ENCODE measurements around the gene NRXN2.

NRXN2 gene

GRCh38 chr11:64643256-64643881, 79.6 kb downstream of the NRXN2 start:
- DNase-seq = no peak

DNA sequence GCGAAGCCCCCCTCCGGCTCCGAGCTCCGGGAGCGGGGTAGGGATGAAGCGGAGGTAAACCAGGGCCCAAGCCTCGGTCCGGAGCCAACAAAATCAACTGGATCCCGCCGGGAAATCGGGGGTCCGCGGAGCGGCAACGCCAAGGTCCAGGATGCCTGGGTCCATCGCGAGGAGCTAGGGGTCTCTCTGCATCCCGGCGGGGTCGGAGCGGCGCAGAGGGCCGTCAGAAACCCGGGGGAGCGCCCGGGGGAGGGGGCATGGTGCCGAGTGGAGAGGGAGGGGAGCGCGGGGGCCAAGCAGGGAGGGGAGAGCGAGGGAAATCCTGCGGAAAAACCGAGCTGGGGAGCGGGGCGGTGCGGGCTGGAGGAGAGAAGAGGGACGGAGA, 80.1 kb downstream of the NRXN2 start:
- DNase-seq = no peak

DNA sequence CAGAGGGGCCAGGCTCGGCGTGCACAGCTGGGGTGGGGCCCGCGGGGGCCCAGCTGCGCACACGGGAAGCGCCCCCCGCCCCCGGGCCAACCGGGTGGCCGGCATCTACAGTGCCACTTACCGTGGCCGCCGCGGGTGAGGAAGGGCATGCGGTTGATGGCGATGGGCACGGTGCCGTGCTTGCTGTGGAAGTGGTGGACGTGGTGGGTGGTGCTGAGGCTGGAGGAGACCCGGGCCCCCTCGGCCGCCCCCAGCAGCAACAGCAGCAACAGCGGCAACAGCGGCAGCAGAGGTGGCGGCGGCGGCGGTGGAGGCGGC, 80.6 kb downstream of the NRXN2 start:
- DNase-seq = no peak

DNA sequence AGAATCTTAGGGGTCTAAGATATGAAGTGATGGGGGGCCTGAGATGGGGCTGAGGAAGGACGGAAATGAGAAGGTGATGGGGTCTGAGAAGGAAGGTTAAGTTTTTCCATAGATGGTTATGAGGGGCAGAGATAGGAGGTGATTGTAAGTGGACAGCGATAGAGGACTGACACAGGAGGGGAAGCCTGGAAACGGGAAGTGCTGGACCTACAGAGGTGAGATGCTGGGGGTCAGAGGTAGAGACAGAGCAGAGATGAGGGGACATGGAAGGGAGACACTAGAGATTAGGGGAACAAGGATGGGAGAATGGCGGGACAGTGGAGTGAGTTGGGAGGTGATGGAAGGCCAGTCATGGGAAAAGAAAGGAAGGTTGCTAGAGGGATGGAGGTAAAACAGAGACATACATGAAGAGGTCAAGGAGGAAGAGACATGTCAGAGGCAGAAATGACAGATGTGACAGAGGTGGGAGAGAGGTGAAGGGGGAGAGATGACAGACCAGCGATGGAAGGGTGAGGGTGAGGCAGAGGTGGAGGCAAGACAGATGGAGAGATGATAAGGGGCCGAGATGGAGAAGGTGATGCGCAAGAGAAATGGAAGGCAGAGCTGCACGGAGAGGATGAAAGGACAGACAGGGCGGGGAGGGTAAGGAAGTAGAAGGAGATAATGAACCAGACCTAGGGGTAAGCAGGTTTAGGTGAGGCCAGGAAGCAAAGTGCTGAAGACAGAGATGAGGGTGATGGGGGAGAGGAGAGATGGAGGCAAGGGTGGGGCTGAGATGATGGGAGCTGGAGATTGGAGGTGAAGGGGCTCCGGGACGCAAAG, 81.2 kb downstream of the NRXN2 start:
- DNase-seq = no peak

DNA sequence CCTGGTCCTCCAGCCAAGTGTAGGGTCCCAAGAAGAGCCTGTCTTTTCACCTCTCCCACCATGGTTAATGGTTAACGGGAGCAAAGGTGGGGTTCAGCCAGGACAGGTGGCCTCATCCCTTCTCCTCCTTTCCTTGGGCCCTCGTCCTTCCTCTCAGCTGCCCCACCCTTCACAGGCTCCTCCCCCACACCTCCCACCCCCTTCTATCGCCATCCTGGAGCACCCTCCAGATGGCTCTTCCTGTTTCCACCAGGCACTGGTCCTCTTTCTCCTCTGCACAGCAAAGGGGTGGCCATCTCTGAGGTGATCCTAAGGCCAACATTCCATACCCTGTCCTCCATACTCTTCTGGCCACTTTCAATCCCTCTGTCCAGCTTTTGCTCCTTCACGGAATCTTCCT, 83.1 kb downstream of the NRXN2 start:
- no peak for DNase-seq

DNA sequence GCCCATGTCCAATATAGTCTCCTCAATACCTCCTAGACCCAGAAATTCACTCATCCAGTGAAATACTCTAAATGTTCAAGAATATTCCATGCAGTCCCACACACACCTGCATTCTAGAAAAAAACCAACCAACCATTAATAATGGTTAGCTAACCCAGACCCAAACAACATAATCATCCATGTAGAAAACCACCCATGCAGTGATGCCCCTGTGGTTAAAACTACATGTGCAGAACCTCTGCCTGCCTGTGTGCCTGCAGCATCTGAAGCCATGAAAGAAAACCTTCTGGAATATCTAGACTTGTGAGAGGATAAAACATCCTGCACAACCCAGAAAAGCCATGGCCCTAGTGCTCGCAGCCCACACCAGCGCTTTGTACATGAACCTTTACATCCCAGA, 84.2 kb downstream of the NRXN2 start:
- no peak for DNase-seq

DNA sequence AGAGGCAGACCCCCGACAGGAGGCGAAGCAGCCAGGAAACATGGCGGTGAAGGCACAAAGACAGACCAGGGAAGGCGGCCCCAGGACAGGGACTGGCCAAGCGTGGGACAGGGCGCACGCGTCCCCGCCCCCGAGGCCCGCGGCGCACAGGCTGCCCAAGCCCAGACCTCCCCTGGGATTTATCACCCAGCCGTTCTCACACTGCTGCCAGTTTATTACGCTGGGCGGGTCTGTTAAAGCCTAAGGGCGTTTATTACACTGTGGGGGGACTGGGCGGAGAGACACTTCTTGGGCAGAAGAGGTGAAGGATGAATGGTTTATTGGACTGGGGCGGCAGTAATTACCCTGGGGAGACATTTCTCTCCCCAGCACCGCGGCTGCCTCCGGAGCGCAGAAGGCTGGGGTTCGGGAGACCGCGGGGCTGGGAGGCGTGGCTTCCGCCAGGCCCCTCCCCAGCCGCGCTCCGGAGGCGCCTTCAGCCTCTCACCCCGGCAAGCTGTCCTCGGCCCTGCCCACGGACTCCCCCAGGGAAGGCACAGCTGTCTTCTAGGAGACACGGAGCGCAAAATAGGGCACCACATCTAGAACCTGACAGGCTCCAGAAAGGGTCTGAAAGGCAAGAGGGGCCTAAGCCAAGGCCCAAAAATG, 84.9 kb downstream of the NRXN2 start:
- DNase-seq = no peak

- no peak for DNase-seq
Observed at GRCh38 chr11:64637334-64638017, 85.5 kb downstream of the NRXN2 start.

DNA sequence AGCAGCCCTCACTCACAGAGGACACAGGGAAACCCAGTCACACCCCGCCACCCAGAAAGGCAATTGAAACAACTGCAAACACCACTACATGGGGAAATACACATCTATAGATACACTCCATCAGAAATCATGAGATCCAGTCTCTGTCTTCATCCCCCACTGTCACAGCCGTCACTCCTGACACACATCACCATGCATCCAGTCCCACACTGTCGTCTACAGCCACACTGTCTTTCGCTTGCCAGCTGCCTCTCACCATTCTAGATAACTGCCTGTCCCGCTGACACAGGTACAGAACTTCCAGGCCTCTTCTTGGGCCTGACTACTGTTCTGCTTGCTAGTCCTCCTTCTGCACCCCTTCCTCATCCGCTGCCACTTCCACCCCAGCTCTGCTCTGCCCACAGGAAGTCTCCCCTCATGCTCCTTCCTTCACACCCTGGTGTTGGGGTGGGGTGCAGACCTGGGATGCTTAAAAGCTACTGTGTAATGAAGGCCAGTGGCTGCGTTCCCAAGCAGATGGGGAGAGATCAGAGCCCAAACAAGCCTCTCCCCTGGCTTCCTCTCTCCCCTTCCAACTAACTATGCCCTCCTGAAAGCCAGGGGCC, 89.3 kb downstream of the NRXN2 start:
- no peak for DNase-seq

GRCh38 chr11:64632654-64633053, 90.3 kb downstream of the NRXN2 start:
- DNase-seq = no peak

- DNase-seq = no peak
Observed at GRCh38 chr11:64632237-64632636, 90.8 kb downstream of the NRXN2 start.

- no peak for DNase-seq
Observed at GRCh38 chr11:64631675-64632074, 91.3 kb downstream of the NRXN2 start.

DNA sequence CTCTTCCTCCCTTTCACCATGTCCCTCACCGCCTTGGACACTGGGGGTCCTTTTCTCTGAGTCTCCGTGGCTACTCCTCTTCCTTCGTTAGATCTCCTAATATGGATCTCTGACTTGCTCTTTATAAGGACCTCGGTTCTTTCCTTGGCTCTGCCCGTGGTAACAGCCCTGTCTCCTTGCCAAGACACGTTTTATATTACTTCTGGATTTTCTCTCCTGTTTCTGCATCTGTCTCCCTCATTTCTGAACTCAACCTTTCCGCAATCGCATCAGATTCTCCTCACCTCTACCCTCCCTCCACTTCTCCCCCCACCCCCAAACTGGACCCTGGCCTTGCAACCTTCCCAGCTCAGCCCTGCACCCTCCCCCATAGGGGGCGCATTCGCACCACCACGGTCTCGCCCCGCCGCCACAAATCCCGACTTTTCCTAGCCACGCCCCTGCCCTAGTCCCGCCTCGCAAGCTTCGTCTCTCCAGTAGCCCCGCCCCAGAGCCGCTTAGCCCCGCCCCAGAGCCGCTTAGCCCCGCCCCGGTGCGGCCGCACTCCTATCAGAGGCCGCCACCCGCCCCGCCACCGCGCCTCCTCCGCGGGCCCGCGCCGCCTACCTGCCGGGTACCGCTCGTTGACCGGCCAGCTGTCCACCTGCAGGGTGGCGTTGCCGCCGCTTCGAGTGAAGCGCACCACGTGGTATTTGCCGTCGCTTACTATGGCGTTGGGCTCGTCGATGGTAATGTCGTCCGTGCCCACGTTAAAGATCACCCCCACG, 93.0 kb downstream of the NRXN2 start:
- no peak for DNase-seq

DNA sequence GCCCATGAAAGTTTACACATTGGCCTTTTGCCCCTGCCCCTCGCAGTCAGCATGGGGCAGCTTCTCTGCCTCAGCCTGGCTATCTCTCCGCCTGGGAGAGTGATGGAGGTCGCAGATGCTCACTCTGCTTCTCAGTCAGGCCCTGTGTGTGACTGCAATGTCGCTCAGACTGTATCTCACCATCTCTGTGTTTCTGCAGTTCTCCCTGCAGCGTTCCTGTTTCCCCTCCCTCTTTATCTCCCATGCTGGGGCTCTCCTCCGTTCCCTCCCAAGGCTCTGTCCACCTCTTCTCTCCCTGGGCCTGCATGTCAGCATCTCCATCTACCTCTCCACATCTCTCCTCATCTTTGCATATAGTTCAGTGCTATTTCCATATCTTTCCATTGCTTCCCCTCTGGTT, 93.9 kb downstream of the NRXN2 start:
- DNase-seq = no peak

GRCh38 chr11:64628596-64628995, 94.4 kb downstream of the NRXN2 start:
- DNase-seq = no peak

DNA sequence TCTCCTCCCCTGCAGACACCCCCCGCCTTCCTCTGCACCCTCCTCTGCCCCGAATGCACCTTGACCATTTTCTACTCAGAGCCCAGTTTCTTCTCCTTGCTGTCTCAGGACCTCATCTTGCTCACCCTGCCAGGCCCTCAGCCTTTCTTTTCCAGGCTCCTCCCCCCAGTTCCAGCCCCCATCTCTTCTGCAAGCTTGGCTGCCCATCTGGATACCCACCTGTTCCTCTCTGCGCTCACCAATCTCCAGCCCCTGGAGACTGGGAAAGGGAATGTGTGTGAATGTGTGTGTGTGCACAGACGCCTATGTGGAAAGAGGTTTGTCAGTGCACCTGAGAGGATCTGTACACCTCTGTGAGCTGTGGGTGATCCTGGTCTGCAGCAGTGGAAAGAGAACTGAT, 95.6 kb downstream of the NRXN2 start:
- no peak for DNase-seq

GRCh38 chr11:64626637-64627036, 96.4 kb downstream of the NRXN2 start:
- DNase-seq = no peak

DNA sequence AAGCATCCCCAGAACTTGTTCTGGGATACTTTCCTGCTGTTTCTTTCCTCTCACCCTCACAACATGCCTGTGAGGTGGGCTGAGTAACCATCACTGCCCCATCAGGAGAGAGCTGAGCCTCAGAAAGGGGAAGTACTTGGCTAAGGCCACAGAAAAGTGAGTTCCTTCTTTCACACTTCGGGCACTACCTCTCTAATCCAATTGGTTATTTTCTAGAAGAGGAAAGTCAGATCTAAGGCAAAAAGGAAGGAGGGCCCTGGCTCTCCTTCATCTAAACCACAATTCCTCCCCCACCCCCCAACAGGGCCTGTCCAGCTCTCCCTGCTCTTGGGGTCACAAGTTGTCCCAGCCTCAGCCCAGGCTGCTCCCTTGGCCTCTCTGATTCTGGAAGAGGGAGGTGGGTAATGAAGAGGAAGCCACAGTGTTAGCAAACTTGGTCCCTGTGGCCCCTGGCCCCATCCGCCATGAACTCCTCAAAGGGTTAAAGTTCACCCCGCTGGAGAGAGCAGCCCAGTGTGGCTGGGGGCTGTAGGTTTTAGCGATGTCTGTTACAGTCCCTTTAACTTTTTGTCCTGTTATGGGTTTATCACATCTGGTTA, 98.0 kb downstream of the NRXN2 start:
- DNase-seq = no peak

DNA sequence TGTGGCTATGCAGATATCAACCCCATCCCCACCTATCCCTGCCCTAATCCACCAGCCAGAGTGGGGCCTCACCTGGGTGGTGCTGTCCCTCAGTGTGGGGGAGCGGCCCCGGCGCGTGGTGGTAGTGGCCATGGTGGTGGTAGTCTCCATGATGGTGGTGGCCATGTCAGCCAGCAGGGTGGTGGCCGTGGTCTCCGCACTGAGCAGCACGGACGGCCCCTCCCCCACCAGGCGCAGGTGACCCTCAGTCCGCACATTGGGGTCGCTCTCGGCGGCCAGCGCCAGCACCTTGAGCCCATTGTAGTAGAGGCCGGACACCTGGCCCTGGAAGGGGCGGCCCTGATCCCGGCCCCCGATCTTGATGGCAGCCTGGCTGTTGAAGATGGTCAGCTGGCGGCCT, 100.3 kb downstream of the NRXN2 start:
- no peak for DNase-seq

DNA sequence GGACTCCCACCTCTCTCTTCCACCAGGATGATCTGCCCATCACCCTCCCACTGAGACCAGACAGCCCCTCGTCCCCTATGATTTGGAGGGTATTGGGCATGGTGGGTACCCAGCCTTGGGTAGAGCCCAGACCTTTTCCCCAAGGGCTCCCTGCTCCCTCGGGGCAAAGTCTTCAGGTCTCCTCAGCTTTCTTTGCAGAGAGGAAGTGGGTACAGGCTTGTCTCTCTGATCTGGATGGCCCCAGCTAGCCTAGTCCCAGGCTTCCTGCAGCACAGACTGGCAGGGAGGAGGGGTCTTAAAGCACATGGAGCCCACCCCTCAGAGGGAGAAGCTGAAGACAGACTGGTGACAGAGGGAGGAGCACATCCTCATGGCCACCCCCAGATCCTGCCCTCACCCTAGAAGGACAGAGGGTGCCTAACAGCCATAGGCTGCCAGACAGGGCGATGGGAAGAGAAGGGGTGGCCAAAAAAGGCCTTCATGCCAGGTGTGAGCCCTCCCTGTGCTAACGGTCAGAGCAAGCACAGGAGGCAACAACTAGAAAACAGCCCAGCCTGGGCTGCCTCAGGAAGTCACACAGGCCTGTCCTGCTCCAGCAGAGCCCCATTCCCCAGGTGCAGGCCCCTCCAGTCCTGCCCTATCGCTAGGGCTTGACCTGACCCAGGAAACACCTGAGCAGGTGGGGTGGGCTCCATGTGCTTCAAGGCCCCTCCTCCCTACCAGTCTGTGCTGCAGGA, 101.5 kb downstream of the NRXN2 start:
- no peak for DNase-seq

DNA sequence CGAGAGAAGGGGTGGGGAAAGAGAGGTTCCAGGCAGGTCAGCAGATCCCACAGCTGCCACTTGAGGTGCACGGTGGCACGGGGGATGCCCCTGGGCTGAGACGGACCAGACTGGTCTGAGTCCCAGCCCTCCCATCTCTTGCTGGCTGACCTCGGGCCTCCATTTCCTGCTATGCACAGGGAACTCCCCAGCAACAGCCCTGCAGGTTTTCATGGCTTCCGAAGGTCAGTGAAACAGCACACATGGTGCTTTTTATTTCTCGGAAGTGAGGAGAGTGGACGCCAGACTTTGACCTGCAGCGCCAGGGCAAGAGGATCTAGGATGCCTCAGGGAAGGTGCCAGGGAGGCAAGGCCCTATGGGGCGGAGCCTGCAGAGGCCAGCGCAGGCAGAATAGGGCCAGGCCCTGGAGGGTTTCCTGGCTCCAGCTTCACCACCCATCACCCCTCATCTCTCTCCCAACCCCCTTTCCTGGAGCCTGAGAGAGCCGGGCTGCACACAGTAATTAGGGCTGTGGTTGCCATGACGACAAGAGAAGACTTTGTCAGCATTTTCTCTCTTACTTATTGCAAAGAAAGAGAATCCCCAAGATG, 102.5 kb downstream of the NRXN2 start:
- DNase-seq = no peak

Data from activated T-cell treated with anti-CD3 and anti-CD28 coated beads for 4 hours (primary cell).